ENCODE results near the gene TBC1D22A.

TBC1D22A gene

DNA sequence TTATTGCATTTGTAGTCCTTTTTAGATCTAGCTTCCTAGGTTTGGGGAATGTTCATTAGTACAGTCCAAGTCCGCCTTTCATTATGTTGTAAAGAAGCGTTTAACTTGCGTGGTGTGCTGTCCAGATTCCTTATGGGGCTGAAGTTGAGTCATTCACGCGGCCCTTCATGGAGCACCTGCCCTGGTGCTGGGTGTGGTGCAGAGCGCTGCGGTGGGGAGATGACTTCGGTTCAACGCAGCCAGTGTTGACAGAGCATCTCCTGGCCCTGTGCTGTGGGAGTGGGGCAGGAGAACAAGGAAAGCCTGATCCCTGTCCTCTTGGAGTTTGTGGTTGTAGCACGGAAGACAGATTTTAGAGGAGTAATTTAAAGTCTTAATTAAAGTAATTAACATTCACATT is 152.0 kb downstream of the TBC1D22A start:
- no peak for DNase-seq

- no peak for DNase-seq
Measured at GRCh38 chr22:46914916-46915894, 152.8 kb downstream of the TBC1D22A start.

GRCh38 chr22:46915950-46916730 is 153.7 kb downstream of the TBC1D22A start:
- no peak for DNase-seq

DNA sequence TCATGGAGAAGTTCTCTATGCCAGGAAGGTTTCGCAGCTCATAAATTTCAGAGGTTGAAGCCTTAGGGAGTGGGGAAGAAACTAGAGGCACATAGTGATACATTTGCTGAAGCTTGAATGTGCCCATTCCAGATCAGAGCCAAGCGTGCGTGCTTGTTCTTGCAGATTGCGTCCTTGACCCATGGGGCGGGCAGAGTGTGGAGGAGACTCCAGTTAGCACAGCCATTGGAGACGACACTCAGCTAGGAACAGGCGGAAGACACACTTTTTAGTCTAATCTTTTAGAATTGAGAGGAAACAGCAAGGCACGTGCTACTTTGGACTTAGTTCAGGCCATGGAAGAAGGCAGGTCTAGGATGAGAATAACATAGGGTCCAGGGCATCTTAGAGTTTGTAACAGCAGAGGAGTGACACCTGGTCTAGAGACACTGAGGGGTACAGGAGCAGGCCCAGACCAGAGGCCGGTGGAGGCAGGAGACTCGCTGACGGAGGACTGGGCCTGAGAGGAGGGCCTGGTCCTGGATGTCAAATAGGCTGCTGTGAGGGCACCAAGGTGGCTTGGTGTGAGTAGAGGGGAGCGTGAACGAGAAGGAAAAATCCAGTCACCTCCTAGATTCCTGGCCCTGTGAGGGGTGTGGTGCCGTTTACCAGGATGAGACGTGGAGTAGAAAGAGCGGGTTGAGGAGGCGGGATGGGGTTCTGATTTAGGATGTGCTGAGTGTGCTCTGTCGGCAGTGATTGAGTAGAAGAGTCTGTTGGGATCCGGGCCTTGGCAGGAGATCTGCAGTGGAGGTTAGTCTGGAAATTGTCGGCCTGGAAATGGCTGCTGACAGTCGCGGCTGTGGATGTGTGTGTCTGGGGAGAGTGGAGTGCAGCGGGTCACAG is 154.7 kb downstream of the TBC1D22A start:
- DNase-seq = no peak

DNA sequence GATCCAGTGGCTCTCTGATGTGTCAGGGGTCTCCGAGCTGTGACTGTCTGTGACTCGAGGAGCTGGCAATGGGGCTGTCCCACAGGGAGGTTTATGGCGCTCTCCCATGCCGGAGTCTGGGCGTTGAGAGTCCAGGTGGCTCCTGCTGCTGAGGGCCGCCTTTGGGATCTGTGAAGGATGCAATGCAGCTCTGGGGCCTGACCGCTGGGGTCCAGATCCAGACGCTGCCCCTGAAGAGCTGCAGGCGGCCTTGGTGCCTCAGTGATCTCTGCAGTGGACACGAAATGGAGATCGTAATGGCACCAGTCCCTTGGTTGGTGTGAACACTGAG is 155.3 kb downstream of the TBC1D22A start:
- DNase-seq = no peak

DNA sequence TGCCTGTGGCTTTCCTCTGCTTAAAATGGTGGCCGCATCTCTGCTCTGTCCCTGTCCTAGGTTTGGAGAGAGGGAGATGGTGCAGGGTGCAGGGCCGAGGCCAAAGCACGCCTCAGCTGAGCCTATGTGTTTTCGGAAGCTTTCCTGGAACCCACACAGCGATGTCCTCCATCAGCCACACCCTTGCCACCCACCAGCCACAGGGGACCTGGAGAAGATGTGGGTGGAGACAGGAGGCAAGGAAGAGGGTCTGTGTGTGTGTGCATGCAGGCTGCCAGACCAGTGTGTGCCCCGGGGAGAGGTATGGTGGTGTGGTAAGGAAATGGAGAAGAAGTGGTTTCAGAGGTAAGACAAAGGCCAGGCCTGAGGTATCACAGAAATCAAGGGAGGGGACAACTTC is 155.7 kb downstream of the TBC1D22A start:
- DNase-seq = no peak

GRCh38 chr22:46922037-46922436 is 159.6 kb downstream of the TBC1D22A start:
- DNase-seq = no peak

DNA sequence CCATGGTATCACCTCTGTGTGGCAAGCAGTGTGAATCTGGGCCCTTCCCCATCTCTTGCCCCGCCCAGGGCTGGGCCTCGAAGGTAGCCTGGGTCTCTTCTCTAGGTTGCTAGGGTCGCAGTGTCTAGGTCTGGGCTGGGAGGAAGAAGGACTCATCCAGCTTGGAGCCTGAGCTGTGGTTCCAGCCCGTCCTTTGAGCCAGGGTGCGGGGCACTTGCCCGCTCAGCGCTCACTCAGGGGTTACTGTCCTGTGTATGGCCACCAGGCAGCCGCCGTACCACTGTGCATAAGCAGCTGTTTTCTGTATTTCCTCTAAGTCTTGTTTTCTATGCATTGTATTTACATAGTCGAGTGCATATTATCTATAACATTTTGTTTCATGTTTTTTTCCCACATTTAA is 160.9 kb downstream of the TBC1D22A start:
- no peak for DNase-seq

- no peak for DNase-seq
Measured at GRCh38 chr22:46925818-46926217, 163.4 kb downstream of the TBC1D22A start.

- DNase-seq = no peak
Measured at GRCh38 chr22:46929046-46929709, 166.7 kb downstream of the TBC1D22A start.

DNA sequence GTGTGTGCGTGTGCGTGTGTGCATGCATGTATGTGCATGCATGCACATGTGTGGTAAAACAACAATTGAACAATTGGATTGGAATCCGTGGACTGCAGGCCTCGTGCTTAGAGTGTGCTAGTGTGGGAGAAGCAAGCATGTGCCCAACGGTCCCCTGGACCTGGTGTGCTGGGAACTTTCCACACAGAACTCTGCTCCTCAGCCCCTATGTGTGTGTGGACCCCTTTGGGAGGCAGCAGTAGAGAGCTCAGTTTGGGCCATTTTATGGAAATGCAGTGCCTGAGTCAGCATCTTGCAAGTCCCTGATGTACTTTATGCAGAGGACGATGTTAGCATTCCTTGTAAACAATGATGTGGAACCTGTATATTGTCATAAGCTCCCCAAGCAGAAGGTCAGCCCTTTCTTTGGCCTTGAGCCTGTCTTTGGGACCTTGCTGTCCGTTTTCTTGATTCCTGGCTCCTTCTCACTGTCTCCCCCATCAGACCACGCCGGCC is 167.3 kb downstream of the TBC1D22A start:
- no peak for DNase-seq

GRCh38 chr22:46931414-46931813 is 169.0 kb downstream of the TBC1D22A start:
- no peak for DNase-seq

- DNase-seq = no peak
Measured at GRCh38 chr22:46931881-46932280, 169.4 kb downstream of the TBC1D22A start.

GRCh38 chr22:46933040-46933930 is 170.8 kb downstream of the TBC1D22A start:
- DNase-seq = no peak

DNA sequence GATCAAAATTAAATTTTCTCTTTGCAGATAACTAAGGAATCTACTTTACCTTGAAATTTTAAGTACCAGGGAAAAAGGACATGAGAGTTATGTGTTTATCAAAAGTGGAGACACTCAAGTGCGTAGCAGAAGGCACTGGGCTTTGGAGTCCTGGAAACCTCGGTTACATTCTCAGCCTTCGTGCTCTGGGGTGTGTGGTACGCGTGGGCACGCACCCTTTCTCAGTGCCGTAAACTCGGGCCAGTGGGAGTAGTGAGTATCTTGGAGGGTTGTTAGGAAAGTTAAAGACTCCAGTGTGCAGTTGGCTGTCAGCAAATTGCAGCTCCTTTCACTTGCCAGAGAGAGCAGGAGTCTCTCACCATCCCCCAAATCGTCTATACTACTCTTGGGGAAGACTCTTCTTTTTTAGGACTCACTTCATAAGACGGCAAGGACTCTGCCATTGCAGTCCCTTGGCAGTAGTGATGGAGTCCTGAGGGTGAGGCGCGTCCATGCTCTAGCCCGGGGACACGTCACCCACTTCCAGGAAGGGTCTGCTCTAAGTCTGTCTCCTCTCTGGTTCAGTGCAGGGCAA is 171.8 kb downstream of the TBC1D22A start:
- no peak for DNase-seq

GRCh38 chr22:46934746-46935491 is 172.5 kb downstream of the TBC1D22A start:
- DNase-seq = peak; percentile 55

GRCh38 chr22:46935506-46936377 is 173.3 kb downstream of the TBC1D22A start:
- DNase-seq = no peak

DNA sequence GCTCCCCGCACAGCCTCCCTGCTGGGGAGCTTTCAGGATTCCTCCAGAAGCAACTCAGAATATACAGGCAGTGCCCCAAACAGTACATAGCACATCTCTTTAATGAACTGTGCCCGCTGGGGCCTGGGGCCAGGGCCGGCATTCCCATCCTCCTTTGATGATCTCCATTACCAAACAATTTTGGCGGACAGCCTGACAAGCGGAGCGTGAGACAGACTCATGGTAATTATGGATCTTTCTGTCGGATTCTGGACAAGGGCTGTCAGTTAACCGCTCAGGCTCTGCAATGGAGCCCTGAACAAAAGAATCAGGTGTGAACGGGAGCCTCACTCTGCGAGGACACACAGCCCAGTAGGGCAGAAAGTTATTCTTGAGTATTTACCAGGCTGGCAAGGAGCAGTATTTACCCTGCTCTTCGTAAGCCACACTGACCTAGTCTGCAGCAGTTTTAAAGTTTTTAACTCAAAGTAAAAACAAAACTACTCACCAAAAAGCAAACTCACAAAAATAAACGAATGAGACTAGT is 174.0 kb downstream of the TBC1D22A start:
- no peak for DNase-seq

- no peak for DNase-seq
Measured at GRCh38 chr22:46937185-46937584, 174.7 kb downstream of the TBC1D22A start.
